ENCODE data around the gene SND1.

- TF ChIP-seq CTCF (IDR thresholded peaks at IDR 0.05) (no peak), POLR2A (IDR thresholded peaks at IDR 0.05) (no peak)
These were observed 113.2 kb downstream of the SND1 start for GRCh38 chr7:127765150-127765549.
